DOHH2 (cell line): Measurements from ENCODE around the gene RAB17.

Experiments used
- H3F3A ChIP-seq: fragments of 200-600 bp; sonication (generic), shearing (Covaris generic); 2 replicates; pipeline ENCODE4 v1.6.0; 2016; ENCODE audit warnings: antibody characterized with exemption, mild to moderate bottlenecking; ENCODE audit not compliant: control insufficient read depth, insufficient read depth
- H3K27ac ChIP-seq: fragments of 200-600 bp; sonication (generic); 2 replicates; pipeline ENCODE4 v1.5.1; 2014; ENCODE audit warnings: low read depth, mild to moderate bottlenecking, low read length, moderate library complexity
- H3K27me3 ChIP-seq: fragments of 200-600 bp; sonication (generic); 2 replicates; pipeline ENCODE4 v1.6.1; 2014; ENCODE audit warnings: mild to moderate bottlenecking, low read length, mixed read lengths; ENCODE audit not compliant: control insufficient read depth
- H3K36me3 ChIP-seq: fragments of 200-600 bp; sonication (generic); 2 replicates; pipeline ENCODE4 v1.6.1; 2014; ENCODE audit warnings: mild to moderate bottlenecking, low read length, moderate library complexity, mixed read lengths; ENCODE audit not compliant: control insufficient read depth
- H3K4me1 ChIP-seq: fragments of 200-600 bp; sonication (generic); 2 replicates; pipeline ENCODE4 v1.6.1; 2014; ENCODE audit warnings: mild to moderate bottlenecking, low read length, mixed read lengths; ENCODE audit not compliant: control insufficient read depth
- H3K4me2 ChIP-seq: fragments of 200-600 bp; sonication (generic); 2 replicates; pipeline ENCODE4 v1.6.0; 2014; ENCODE audit warnings: mild to moderate bottlenecking, low read length, moderate library complexity
- H3K4me3 ChIP-seq: fragments of 200-600 bp; sonication (generic); 2 replicates; pipeline ENCODE4 v1.5.1; 2014; ENCODE audit warnings: mild to moderate bottlenecking, low read length, mixed read lengths
- H3K79me2 ChIP-seq: fragments of 200-600 bp; sonication (generic); 2 replicates; pipeline ENCODE4 v1.6.1; 2014; ENCODE audit warnings: mild to moderate bottlenecking, low read length, mixed read lengths; ENCODE audit not compliant: control insufficient read depth
- H3K9me2 ChIP-seq: fragments of 200-600 bp; sonication (generic); replicated peaks from 2 replicates; pipeline ENCODE4 v1.6.1; 2014; ENCODE audit warnings: mild to moderate bottlenecking, low read length, mixed read lengths; ENCODE audit not compliant: control insufficient read depth
- H3K9me3 ChIP-seq: fragments of 200-600 bp; sonication (generic); 2 replicates; pipeline ENCODE4 v1.6.1; 2014; ENCODE audit warnings: antibody characterized with exemption, low read length, mixed read lengths; ENCODE audit not compliant: control insufficient read depth, insufficient read depth
- H4K20me1 ChIP-seq: fragments of 200-600 bp; sonication (generic); 2 replicates; pipeline ENCODE4 v1.6.0; 2014; ENCODE audit warnings: low read depth, mild to moderate bottlenecking, antibody characterized with exemption, low read length, moderate library complexity; ENCODE audit not compliant: control insufficient read depth, insufficient read depth
- CTCF ChIP-seq: fragments of 200-600 bp; sonication (generic); IDR thresholded peaks from one replicate; pipeline ENCODE4 v1.5.1; 2014; ENCODE audit warnings: antibody characterized with exemption, mild to moderate bottlenecking, low read depth, low read length; ENCODE audit not compliant: poor library complexity, severe bottlenecking
- EZH2phosphoT487 ChIP-seq: fragments of 200-600 bp; sonication (generic); IDR thresholded peaks from 2 replicates; pipeline ENCODE4 v1.6.1; 2017; ENCODE audit warnings: borderline replicate concordance, mild to moderate bottlenecking, antibody characterized with exemption, low read length, moderate library complexity, mixed read lengths

The RAB17 gene

DNA sequence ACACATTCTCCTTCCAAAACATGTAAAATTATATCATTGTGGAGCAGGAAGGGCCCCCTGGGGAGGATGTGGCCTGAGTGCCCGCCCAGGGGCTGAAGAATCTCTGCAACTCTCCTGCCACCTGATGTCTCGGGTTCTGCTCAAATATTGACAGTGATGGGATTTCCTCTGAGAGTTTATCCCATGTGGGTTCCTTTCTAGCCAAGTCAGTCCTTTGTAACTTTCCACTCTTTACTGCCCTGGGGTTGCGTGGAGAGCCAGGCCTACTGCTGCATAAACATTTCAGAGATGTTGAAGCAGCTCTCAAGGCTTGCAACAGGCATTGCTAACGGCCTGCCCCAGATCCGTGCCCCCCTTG is 4.0 kb upstream of the RAB17 start:
- peaks cover 4% of the 10 kb centered on the region; the same call in 1 of the 2 replicates for H3K27me3 ChIP-seq
- H3K9me2 ChIP-seq: no peaks in the 10 kb centered on the region
- H3K79me2 ChIP-seq: no peaks in the 10 kb centered on the region
- no peaks in the 10 kb centered on the region for H3K36me3 ChIP-seq
- no peaks in the 10 kb centered on the region for H4K20me1 ChIP-seq
- H3K4me3 ChIP-seq: no peak overlapping the region
- H3K27ac ChIP-seq: no peak overlapping the region
- no peaks in the 10 kb centered on the region for H3K9me3 ChIP-seq
- H3K4me2 ChIP-seq: no peak overlapping the region
- no peaks in the 10 kb centered on the region for H3F3A ChIP-seq
- TF ChIP-seq EZH2phosphoT487 (no peak), CTCF (no peak)
- H3K4me1 ChIP-seq: peaks cover 6% of the 10 kb centered on the region

DNA sequence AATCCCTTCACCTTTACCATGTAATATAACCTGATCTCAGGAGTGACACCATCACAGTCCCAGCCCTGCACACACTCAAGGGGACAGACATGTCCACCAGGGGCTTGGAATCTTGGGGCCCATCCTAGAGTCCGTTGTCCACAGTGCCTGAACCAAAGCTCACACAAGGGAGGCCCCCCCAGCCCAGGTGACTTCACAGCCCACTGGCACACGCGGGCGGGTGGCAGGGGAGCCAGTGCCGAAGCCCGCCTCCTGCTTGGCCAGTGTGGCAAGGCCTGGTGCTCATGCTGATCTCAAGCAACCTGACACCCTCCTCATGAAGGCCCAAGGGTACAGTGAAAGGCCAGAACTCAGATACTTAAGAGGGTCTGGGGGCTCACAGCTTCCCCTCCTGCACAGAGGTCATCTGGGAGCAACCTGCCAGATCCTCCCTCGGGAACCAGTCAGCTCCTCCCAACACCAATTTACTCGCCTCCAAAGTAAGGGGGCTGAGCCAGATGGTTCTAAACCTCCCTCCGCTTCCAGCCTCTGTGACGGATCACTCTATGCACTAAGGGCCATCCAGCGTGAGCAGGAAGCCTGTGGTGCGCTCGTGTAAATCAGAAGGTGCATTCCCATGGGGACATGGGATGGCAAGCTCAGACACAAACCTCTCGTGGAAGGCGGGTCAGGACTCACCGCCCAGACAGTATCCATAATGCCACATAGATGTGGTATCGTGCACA is 3.2 kb upstream of the RAB17 start:
- Histone ChIP-seq H3K36me3 (no peaks in the 10 kb centered on the region), H4K20me1 (no peaks in the 10 kb centered on the region), H3K4me2 (no peak overlapping the region), H3K9me3 (no peaks in the 10 kb centered on the region), H3K4me1 (peaks cover 6% of the 10 kb centered on the region), H3K9me2 (no peaks in the 10 kb centered on the region), H3K27ac (no peak overlapping the region), H3K27me3 (peaks cover 5% of the 10 kb centered on the region; the same call in 1 of the 2 replicates), H3F3A (no peaks in the 10 kb centered on the region), H3K4me3 (no peak overlapping the region), H3K79me2 (no peaks in the 10 kb centered on the region)
- no peak for TF ChIP-seq EZH2phosphoT487
- no peak for TF ChIP-seq CTCF

DNA sequence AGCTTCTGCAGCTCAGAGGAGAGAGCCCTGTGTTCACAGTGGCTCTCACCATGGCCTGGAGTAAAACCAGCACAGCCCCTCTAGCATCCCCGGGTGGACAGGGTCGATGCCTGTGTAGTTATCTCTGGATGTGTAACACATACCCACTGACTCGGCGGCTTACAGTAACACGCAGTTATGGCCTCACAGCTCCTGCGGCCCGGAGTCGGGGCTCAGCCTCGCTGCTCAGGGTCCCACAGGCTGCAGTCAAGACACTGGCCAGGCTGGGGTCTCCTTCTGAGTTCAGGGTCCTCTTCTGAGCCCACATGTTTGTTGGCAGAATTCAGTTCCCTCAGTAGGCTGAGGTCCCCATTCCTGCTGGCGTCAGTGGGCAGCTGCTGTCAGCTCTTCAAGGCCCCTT is 2.5 kb upstream of the RAB17 start:
- Histone ChIP-seq H3K4me3 (no peak overlapping the region), H3K9me3 (no peaks in the 10 kb centered on the region), H3K79me2 (no peaks in the 10 kb centered on the region), H3K4me2 (no peak overlapping the region), H4K20me1 (no peaks in the 10 kb centered on the region), H3K9me2 (no peaks in the 10 kb centered on the region), H3F3A (no peaks in the 10 kb centered on the region), H3K27ac (no peak overlapping the region), H3K36me3 (no peaks in the 10 kb centered on the region), H3K4me1 (peaks cover 6% of the 10 kb centered on the region), H3K27me3 (peaks cover 8% of the 10 kb centered on the region)
- TF ChIP-seq EZH2phosphoT487 (no peak), CTCF (no peak)
